Right hindlimb (tissue), 1 donor: ENCODE data around the gene WFDC13.
"Not testable (repeated sequence)": the region's sequence is repeated elsewhere in the genome, so short reads cannot be mapped to it uniquely, and the experiment has no call there.

ENCODE experiments used
- DNase-seq: peaks from one replicate; pipeline ENCODE4 v3.0.0-alpha.2; 2018

Gene WFDC13

GRCh38 chr20:45701873-45702272, at the start of gene WFDC13:
TSS of gene WFDC13 (plus strand) at chr20:45702038. CDS start at chr20:45702124, 86 bp downstream.
- no peak for DNase-seq

GRCh38 chr20:45657038-45657437, 44.8 kb upstream of the WFDC13 start:
- not testable (repeated sequence) for DNase-seq

- DNase-seq = no peak
These were observed 31.7 kb upstream of the WFDC13 start, which contains the start of gene WFDC11 for GRCh38 chr20:45670139-45670538. TSS of gene WFDC11 (minus strand) at chr20:45670239. CDS start at chr20:45650600, 19,639 bp downstream.

GRCh38 chr20:45672765-45673164, 29.1 kb upstream of the WFDC13 start:
- DNase-seq = no peak

- no peak for DNase-seq
These were observed 22.2 kb upstream of the WFDC13 start for GRCh38 chr20:45679650-45680049.

- no peak for DNase-seq
These were observed 15.9 kb upstream of the WFDC13 start for GRCh38 chr20:45685896-45686295.

- not testable (repeated sequence) for DNase-seq
These were observed 8.5 kb upstream of the WFDC13 start for GRCh38 chr20:45693346-45693745.

GRCh38 chr20:45695496-45695895, 6.3 kb upstream of the WFDC13 start:
- DNase-seq = no peak

GRCh38 chr20:45701104-45701503, 734 bp upstream of the WFDC13 start:
- no peak for DNase-seq

GRCh38 chr20:45704969-45705637, 3.3 kb downstream of the WFDC13 start, which contains the start of gene WFDC10B:
TSS of gene WFDC10B (minus strand) at chr20:45705019. CDS start at chr20:45685992, 19,027 bp downstream.
- no peak for DNase-seq

GRCh38 chr20:45716141-45716688, 14.4 kb downstream of the WFDC13 start:
- DNase-seq = not testable (repeated sequence)

- no peak for DNase-seq
These were observed 20.2 kb downstream of the WFDC13 start, which contains the start of gene SPINT4 for GRCh38 chr20:45722047-45722446. TSS of gene SPINT4 (plus strand) at chr20:45722347. CDS start at chr20:45722368, 21 bp downstream.

- no peak for DNase-seq
These were observed 23.3 kb downstream of the WFDC13 start for GRCh38 chr20:45725134-45725533.

GRCh38 chr20:45727044-45727443, 25.2 kb downstream of the WFDC13 start:
- DNase-seq = no peak

- no peak for DNase-seq
These were observed 30.4 kb downstream of the WFDC13 start for GRCh38 chr20:45732199-45732598.

GRCh38 chr20:45735552-45735951, 33.7 kb downstream of the WFDC13 start:
- DNase-seq = no peak

- DNase-seq = no peak
These were observed 34.1 kb downstream of the WFDC13 start for GRCh38 chr20:45735988-45736387.

- no peak for DNase-seq
These were observed 40.8 kb downstream of the WFDC13 start for GRCh38 chr20:45742596-45742995.

GRCh38 chr20:45745015-45745414, 43.2 kb downstream of the WFDC13 start:
- DNase-seq = no peak

GRCh38 chr20:45751721-45752120, 49.9 kb downstream of the WFDC13 start:
- no peak for DNase-seq

GRCh38 chr20:45752746-45753145, 50.9 kb downstream of the WFDC13 start:
- no peak for DNase-seq

GRCh38 chr20:45758096-45758495, 56.3 kb downstream of the WFDC13 start:
- no peak for DNase-seq
